Kidney (tissue), 14 donors: ENCODE results near the gene VNN1. TPM values are rescaled to one million over a fixed set of nuclear protein-coding genes. Genes with fewer than 3 reads are reported as not detected.

ENCODE experiments used
- DNase-seq, 5 donors: peaks; one replicate each; pipeline ENCODE4 v3.0.0-alpha.2; 2013 to 2020
- FAIRE-seq: peaks from 2 replicates; lab custom pipeline; 2012; peaks lifted over from hg19 to GRCh38; lab: Jason Lieb, UNC
- H3K27ac ChIP-seq, 2 donors: one replicate each; pipeline ENCODE4 v1.7.0; 2013; ENCODE audit warnings: low read depth in 2 of 2, low read length in 2 of 2, inconsistent platforms in 1 of 2
- H3K27me3 ChIP-seq: one replicate; pipeline ENCODE4 v1.7.1; 2013; ENCODE audit warnings: low read length, inconsistent platforms; ENCODE audit not compliant: control insufficient read depth, insufficient read depth
- H3K36me3 ChIP-seq, 3 donors: one replicate each; pipeline versions ENCODE4 v1.7.0 to v1.7.1; 2013; ENCODE audit warnings: low read length in 3 of 3, control low read depth in 1 of 3, inconsistent platforms in 1 of 3; ENCODE audit not compliant: insufficient read depth in 3 of 3, control insufficient read depth in 2 of 3
- H3K4me1 ChIP-seq, 3 donors: one replicate each; pipeline versions ENCODE4 v1.7.0 to v1.7.1; 2013; ENCODE audit warnings: low read length in 3 of 3, inconsistent platforms in 1 of 3, low read depth in 1 of 3; ENCODE audit not compliant: control insufficient read depth in 2 of 3, insufficient read depth in 2 of 3
- H3K4me3 ChIP-seq, 3 donors: one replicate each; pipeline versions ENCODE4 v1.7.0 to v1.8.1; 2013; ENCODE audit warnings: low read length in 3 of 3, control low read depth in 1 of 3, inconsistent platforms in 1 of 3
- H3K9ac ChIP-seq, 3 donors: one replicate each; pipeline versions ENCODE4 v1.7.0 to v1.7.1; 2013; ENCODE audit warnings: low read length in 3 of 3, control low read depth in 1 of 3, inconsistent platforms in 1 of 3
- H3K9me3 ChIP-seq, 3 donors: one replicate each; pipeline versions ENCODE4 v1.7.0 to v1.7.1; 2013; ENCODE audit warnings: low read length in 3 of 3, control low read depth in 1 of 3, inconsistent platforms in 1 of 3; ENCODE audit not compliant: control insufficient read depth in 2 of 3, insufficient read depth in 1 of 3
- CTCF ChIP-seq: IDR thresholded peaks from 3 replicates; pipeline ENCODE4 v1.5.1; 2012; ENCODE audit warnings: mild to moderate bottlenecking, moderate library complexity, borderline replicate concordance; ENCODE audit not compliant: insufficient read depth; ENCODE audit errors: extremely low read depth
- intact Hi-C: fragments of 100-400 bp; cut with DNase I; formaldehyde crosslinking; loops from one replicate; pipeline ENCODE4 v1.11.1; 2022
- polyA plus RNA-seq: library from polyadenylated mRNA; stranded (reverse); fragments of 350-450 nt; fragmentation: Illumina TruSeq; extraction: RNeasy Lipid Tissue Mini Kit (QIAGEN cat#74804); gene quantifications from one replicate; pipeline ENCODE4 v1.2.3, GENCODE V29; 2014; ENCODE audit warnings: low read depth, low replicate concordance; ENCODE audit not compliant: insufficient read depth
- total RNA-seq: library from RNA; stranded (reverse); fragmentation: NEBNext Ultra II Directional; extraction: Animal tissue kit (Norgen Biotek cat#: 25700); gene quantifications from one replicate; pipeline ENCODE4 v1.2.1, GENCODE V29; 2021
- donor health status: control.
- donor health status: control.
- donor health status: control.
- donor health status: control.
- donor health status: control.
- donor health status: DM: yes; HTN: yes; CAD: no.
- donor health status: Normal renal cell carcinoma (clear cell type).

VNN1 gene
- total and polyA plus RNA-seq, 2 donors from 2014 or later, result 7.5 to 13.8 TPM

- H3K9me3 ChIP-seq, result no peaks in the 10 kb centered on the region
- no peak for FAIRE-seq
- no peak overlapping the region for H3K9ac ChIP-seq
- intact Hi-C loops, result no loop called here
- TF ChIP-seq CTCF, result no peak
- H3K4me3 ChIP-seq, result no peak overlapping the region
- no peaks in the 10 kb centered on the region for H3K27me3 ChIP-seq
- no peak overlapping the region for H3K27ac ChIP-seq
- DNase-seq, result no peak
- no peaks in the 10 kb centered on the region for H3K36me3 ChIP-seq
- no peaks in the 10 kb centered on the region for H3K4me1 ChIP-seq
Observed at GRCh38 chr6:132730560-132730959, 16.7 kb upstream of the VNN1 start.

DNA sequence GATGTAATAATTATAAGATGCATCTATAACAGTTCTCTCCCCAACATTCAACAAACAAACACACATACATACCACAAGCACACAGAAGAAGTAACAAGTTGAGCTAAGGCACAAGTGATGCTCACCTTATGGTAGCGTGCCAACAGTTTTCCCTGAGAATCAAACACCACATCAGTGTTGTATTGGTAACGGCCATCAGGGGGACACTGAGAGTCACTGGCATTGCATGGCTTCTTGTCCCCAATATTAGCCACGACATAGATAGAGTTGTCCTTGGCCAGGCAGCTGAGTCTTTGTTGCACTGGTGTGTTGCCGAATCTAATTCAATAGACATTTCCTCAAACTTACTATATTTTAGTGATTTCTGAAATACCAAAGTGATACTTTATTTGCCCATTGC, 14.8 kb upstream of the VNN1 start:
- no peak for TF ChIP-seq CTCF
- no peaks in the 10 kb centered on the region for H3K36me3 ChIP-seq
- no peaks in the 10 kb centered on the region for H3K4me1 ChIP-seq
- DNase-seq (no peak), FAIRE-seq (no peak)
- intact Hi-C loops, result no loop called here
- no peak overlapping the region for H3K27ac ChIP-seq
- no peaks in the 10 kb centered on the region for H3K27me3 ChIP-seq
- H3K9me3 ChIP-seq, result no peaks in the 10 kb centered on the region
- no peak overlapping the region for H3K9ac ChIP-seq
- H3K4me3 ChIP-seq, result no peak overlapping the region

DNA sequence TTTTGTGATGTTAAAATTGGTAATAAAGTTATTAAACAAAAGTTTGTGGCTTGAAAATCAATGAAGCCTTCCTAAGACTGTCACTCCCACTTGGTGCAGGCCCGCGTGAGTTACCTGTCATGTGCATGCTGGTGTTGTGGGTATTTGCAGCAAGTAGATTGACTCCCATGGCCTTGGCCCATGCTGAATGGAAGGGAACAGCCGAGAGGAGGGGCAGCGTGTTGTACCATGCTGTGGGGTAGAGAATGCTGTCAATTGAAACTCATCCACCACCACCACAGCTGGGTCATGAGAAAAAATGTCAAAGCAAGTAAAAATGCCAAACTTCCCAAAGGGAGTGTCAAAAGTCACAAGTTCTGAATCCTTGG, 12.7 kb upstream of the VNN1 start:
- Histone ChIP-seq H3K36me3 (no peaks in the 10 kb centered on the region), H3K27ac (no peak overlapping the region), H3K9me3 (no peaks in the 10 kb centered on the region), H3K9ac (no peak overlapping the region), H3K27me3 (no peaks in the 10 kb centered on the region), H3K4me3 (no peak overlapping the region), H3K4me1 (no peaks in the 10 kb centered on the region)
- DNase-seq (no peak), FAIRE-seq (no peak)
- TF ChIP-seq CTCF, result no peak
- intact Hi-C loops, result no loop called here

DNA sequence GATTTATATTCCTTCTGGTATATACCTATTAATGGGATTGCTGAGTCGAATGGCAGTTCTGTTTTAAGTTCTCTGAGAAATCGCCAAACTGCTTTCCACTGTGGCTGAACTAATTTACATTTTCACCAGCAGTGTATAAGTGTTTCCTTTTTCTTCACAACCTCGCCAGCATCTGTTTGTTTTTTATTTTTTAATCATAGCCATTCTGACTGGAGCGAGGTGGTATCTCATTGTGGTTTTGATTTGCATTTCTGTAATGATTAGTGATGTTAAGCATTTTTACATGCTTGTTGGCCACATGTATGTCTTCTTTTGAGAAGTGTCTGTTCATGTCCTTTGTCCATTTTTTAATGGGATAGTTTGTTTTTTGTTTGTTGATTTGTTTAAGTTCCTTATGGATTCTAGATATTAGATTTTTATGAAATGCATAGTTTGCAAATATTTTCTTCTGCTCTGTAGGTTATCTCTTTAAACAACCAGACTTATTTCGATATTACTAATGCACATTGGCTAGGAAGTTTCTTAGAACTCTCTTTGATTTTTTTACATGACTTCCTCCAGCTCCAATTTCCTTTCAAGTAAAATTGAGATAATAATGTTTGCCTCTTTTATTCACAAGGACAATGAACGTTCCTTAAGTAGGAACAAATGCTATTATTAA, 12.2 kb upstream of the VNN1 start:
- FAIRE-seq (no peak), DNase-seq (no peak)
- no peak for TF ChIP-seq CTCF
- H3K9me3 ChIP-seq, result no peaks in the 10 kb centered on the region
- H3K27me3 ChIP-seq, result no peaks in the 10 kb centered on the region
- H3K9ac ChIP-seq, result no peak overlapping the region
- H3K36me3 ChIP-seq, result no peaks in the 10 kb centered on the region
- H3K27ac ChIP-seq, result no peak overlapping the region
- intact Hi-C loops, result no loop called here
- H3K4me3 ChIP-seq, result no peak overlapping the region
- no peaks in the 10 kb centered on the region for H3K4me1 ChIP-seq
